D721Med (cell line): ENCODE results near the gene SLC2A2.

Experiments used
- DNase-seq: peaks from one replicate; pipeline ENCODE4 v3.0.0; 2011; ENCODE audit warnings: low spot score; ENCODE audit not compliant: insufficient read length
- FAIRE-seq: peaks from 2 replicates; lab custom pipeline; 2011; peaks lifted over from hg19 to GRCh38; lab: Jason Lieb, UNC
- CTCF ChIP-seq: IDR thresholded peaks from 2 replicates; pipeline ENCODE4 v1.5.1; 2012; ENCODE audit warnings: mild to moderate bottlenecking, control low read depth; ENCODE audit not compliant: insufficient read depth; ENCODE audit errors: missing control alignments

Gene SLC2A2

DNA sequence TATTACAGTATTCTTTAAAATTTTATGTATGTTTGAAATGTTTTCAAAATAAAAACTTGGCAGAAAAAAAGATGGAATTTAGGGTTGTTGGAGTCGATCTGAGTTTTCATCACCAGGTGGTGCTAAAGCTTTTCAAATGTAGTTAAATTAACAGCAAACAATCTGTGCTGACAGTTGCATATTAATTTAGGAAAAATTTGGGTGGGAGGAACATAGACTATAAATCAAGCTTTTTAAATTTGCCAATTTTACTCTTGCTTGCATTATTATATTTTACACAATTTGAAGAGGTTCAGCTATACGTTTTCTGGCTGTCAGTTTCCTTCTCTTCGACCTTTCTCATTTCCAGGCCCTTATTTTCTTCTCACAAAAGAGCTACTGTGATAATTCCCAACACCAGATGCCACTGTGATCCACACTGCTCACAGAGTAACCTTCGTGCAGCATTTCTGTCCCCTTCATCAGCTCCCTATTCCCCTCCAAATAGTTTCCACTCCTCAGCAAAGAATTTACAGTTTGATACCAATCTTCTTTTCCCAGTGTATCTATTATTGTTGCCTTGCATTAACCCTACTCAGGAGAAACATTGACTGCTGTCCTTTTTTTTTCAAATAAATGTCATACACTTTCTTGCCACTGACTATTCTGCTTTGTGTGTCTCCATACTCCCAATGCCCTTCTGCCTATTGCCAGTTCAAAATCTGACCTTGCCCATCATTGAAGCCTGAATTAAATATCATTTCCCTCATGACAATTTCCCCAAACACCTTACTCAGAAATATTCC, 64.7 kb downstream of the SLC2A2 start:
- no peak for DNase-seq
- FAIRE-seq: peak; percentile 89
- TF ChIP-seq CTCF: peak; percentile 67

DNA sequence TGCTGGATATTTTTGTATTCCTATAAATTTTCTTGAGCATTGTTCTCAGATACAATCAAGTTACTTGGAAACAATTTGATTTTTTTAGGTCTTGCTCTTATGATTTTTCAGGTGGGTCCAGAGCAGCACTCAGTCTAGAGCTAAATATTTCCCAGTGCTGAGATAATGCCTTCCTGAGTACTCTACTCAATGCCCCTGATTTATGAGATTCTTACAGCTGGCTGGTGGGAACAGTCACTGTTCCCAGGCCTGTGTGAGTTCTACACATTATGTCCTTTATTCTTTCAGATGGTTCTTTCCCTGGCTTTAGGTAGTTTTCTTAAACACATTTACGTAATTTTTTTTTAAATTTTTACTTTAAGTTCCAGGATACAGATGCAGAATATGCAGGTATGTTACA, 67.1 kb downstream of the SLC2A2 start:
- DNase-seq: no peak
- no peak for TF ChIP-seq CTCF
- FAIRE-seq: no peak

- FAIRE-seq (no peak), DNase-seq (no peak)
- TF ChIP-seq CTCF: no peak
Measured at GRCh38 chr3:170956647-170957046, 69.9 kb downstream of the SLC2A2 start.

GRCh38 chr3:170953736-170954135, 72.8 kb downstream of the SLC2A2 start:
- DNase-seq: no peak
- no peak for TF ChIP-seq CTCF
- FAIRE-seq: no peak

- FAIRE-seq (no peak), DNase-seq (no peak)
- TF ChIP-seq CTCF: no peak
Measured at GRCh38 chr3:170953229-170953628, 73.3 kb downstream of the SLC2A2 start.

DNA sequence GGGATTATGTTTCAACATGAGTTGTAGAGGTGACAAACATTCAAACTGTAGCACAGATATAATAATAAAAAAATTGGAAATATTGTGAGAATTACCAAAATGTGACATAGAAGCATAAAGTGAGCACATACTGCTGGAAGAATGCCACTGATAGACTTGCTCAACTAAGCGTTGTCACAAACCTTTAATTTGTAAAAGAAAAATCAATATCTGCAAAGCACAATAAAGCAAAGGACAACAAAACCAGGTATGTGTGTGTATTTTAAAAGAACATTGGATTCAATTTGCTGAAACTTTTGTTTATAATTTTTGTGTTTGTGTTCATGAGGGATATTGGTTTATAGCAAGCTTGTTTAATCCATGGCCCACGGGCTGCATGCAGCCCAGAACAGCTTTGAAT, 77.3 kb downstream of the SLC2A2 start:
- FAIRE-seq (no peak), DNase-seq (no peak)
- TF ChIP-seq CTCF: no peak

- no peak for TF ChIP-seq CTCF
- DNase-seq (no peak), FAIRE-seq (no peak)
Measured at GRCh38 chr3:170947018-170947769, 79.3 kb downstream of the SLC2A2 start.
